Epithelial cell of esophagus (primary cell): Measurements from ENCODE around the gene ICA1L.
A peak's percentile ranks its signal among the peaks of the same experiment; 100 is the strongest.

Experiments used
- DNase-seq: peaks from one replicate; pipeline ENCODE4 v3.0.0; 2010; ENCODE audit warnings: low read depth
- H3K4me3 ChIP-seq: 2 replicates; pipeline ENCODE4 v1.5.1; 2011; ENCODE audit warnings: mild to moderate bottlenecking, low read length, control low read depth
- TF ChIP-seq, protein P1 (sequence below): IDR thresholded peaks from 2 replicates; pipeline ENCODE4 v1.5.1; 2011; ENCODE audit warnings: low read depth, mild to moderate bottlenecking, low read length, control low read depth, inconsistent platforms; ENCODE audit not compliant: insufficient read depth; ENCODE audit errors: missing control alignments

ICA1L gene

GRCh38 chr2:202763916-202764315 is 107.7 kb downstream of the ICA1L start:
- no peak overlapping the region for H3K4me3 ChIP-seq
- TF ChIP-seq, protein P1, sequence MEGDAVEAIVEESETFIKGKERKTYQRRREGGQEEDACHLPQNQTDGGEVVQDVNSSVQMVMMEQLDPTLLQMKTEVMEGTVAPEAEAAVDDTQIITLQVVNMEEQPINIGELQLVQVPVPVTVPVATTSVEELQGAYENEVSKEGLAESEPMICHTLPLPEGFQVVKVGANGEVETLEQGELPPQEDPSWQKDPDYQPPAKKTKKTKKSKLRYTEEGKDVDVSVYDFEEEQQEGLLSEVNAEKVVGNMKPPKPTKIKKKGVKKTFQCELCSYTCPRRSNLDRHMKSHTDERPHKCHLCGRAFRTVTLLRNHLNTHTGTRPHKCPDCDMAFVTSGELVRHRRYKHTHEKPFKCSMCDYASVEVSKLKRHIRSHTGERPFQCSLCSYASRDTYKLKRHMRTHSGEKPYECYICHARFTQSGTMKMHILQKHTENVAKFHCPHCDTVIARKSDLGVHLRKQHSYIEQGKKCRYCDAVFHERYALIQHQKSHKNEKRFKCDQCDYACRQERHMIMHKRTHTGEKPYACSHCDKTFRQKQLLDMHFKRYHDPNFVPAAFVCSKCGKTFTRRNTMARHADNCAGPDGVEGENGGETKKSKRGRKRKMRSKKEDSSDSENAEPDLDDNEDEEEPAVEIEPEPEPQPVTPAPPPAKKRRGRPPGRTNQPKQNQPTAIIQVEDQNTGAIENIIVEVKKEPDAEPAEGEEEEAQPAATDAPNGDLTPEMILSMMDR, result no peak
- no peak for DNase-seq

GRCh38 chr2:202762556-202762955 is 109.0 kb downstream of the ICA1L start:
- no peak overlapping the region for H3K4me3 ChIP-seq
- TF ChIP-seq, protein P1, result no peak
- DNase-seq, result no peak

- DNase-seq, result no peak
- H3K4me3 ChIP-seq, result no peak overlapping the region
- TF ChIP-seq, protein P1, result no peak
Measured at GRCh38 chr2:202760848-202761247, 110.7 kb downstream of the ICA1L start.

GRCh38 chr2:202758604-202759003 is 113.0 kb downstream of the ICA1L start:
- H3K4me3 ChIP-seq, result no peak overlapping the region
- TF ChIP-seq, protein P1, result no peak
- no peak for DNase-seq

DNA sequence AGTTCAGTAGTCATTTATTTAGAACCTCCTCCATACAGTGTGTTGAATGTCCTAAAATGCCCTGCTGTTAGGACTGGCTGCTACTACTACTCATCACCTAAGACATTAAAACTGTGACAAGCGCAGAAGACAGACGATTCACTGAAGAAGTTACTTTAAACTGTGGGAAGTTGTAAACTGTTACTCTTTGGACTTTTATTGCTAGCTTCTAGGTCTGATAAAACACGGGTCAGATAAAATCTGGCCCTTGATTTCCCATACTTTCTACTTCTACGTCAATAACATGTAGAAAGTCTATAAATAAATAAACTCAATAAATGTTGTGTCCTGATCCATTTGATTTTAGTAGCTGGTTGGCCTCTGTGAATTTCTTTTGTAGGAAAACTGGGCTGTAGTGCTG is 113.4 kb downstream of the ICA1L start:
- H3K4me3 ChIP-seq, result no peak overlapping the region
- no peak for DNase-seq
- TF ChIP-seq, protein P1, result no peak

DNA sequence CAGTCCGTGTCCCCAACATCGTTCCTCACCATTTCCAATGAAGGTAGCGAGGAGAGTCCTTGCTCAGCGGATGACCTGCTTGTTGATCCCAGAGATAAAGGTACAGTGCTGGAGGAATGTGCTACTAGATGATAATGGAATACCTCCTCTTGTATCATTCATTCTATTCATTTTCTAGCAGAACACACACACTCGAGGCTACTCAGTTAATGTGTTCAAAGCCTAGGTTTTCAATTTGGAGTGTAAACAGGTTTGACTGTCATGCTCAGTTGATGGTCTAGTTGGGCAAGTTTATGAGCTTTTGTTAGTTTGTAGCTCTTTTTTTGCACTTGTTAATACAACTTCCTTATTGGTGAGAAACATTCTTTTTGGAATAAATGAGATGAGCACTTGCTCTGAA is 114.2 kb downstream of the ICA1L start:
- TF ChIP-seq, protein P1, result no peak
- H3K4me3 ChIP-seq, result no peak overlapping the region

GRCh38 chr2:202756598-202756997 is 115.0 kb downstream of the ICA1L start:
- DNase-seq, result peak; percentile 16
- no peak overlapping the region for H3K4me3 ChIP-seq
- TF ChIP-seq, protein P1, result no peak

More for the DNA sequence above, 114.2 kb downstream of the ICA1L start:
- DNase-seq, result peak; percentile 30
